GM19025 (cell line): ENCODE data around the gene TRA2B.
"Not testable (repeated sequence)": the region's sequence is repeated elsewhere in the genome, so short reads cannot be mapped to it uniquely, and the experiment has no call there.

Source experiments
- ATAC-seq: cut with Tn5 transposase; IDR thresholded peaks from one replicate; pipeline ENCODE4 v1.9.1; 2021; ENCODE audit warnings: mild to moderate bottlenecking, low read depth, moderate library complexity; ENCODE audit not compliant: unreplicated experiment

The TRA2B gene

GRCh38 chr3:185929192-185930151 is 8.3 kb downstream of the TRA2B start:
- no peak for ATAC-seq

DNA sequence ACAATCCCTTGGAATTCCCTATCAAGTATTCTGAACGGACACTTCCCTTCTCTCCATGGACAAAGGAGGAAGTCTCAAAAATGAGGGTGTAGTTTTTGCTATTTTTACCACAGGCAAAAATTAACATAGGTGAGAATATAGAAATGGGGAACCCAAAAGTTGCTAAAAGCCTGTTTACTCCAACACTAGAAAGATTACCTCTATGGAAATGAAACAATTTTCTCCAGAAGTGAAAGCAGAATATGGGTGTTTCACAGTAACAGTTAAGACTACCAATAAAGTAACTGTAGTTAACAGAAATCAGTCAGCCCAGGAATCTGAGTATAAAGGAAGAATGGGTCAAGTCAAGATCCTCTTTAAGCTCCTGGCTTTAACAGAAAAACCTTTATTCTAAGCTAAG is 9.3 kb downstream of the TRA2B start:
- ATAC-seq: no peak

GRCh38 chr3:185927501-185928200 is 10.2 kb downstream of the TRA2B start:
- no peak for ATAC-seq

DNA sequence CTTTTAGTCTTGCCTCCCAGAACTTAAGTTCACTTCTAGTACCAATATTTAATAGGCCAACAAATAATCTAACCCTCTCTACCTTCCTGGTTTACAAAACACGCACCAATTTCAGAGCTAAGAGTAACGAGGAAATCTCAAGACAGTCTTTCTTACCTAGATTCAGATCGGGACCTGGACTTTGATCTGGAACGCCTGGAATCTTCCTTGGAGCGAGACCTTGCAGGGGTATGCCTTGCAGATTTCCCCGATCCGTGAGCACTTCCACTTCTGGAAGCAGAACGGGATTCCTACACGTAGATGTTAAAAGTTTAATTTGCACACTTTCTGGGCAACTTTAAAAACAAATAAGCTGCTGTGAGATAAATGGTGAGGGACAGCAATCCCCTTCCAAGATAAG is 11.4 kb downstream of the TRA2B start:
- no peak for ATAC-seq

- no peak for ATAC-seq
These were observed 12.5 kb downstream of the TRA2B start for GRCh38 chr3:185925353-185925752.

- no peak for ATAC-seq
These were observed 13.4 kb downstream of the TRA2B start for GRCh38 chr3:185924375-185924774.

DNA sequence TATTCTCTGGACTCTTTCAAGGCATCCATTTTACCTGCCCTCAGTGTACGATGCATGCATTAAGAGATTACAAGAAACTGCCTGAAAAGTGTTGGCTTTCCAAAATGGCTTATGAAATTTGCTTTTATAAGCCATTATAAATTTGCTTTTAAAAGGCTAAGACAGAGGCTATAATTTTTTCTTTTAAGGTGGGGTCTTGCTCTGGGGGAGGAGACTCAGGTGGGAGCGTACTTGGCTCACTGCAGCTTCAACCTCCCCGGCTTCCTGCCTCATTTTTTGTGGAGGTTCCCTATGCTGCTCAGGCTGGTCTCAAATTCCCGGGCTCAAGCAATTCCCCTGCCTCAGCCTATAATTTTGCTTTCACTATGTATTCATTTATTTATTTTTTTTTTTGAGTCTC is 17.6 kb downstream of the TRA2B start:
- no peak for ATAC-seq

GRCh38 chr3:185916042-185916833 is 21.6 kb downstream of the TRA2B start:
- ATAC-seq: no peak

DNA sequence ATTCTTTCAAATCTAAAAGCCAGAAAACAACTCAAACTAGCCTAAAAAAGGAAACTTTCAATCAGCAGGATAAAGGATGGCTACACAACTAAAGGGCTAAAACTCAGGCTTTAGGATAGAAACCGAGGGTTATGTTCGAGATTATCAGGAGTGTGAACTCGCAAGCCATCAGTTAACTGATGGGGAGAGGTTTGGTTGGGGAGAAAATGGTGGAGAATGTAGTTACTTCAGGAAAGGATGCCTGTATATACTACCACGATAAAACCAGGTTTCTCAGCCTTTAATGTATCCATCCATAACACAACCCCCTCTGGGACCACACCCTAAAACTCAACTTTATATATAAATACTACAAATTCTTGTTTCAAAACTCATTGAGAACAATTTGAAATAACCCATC is 22.2 kb downstream of the TRA2B start:
- ATAC-seq: no peak

- no peak for ATAC-seq
These were observed 22.7 kb downstream of the TRA2B start for GRCh38 chr3:185914911-185915629.

DNA sequence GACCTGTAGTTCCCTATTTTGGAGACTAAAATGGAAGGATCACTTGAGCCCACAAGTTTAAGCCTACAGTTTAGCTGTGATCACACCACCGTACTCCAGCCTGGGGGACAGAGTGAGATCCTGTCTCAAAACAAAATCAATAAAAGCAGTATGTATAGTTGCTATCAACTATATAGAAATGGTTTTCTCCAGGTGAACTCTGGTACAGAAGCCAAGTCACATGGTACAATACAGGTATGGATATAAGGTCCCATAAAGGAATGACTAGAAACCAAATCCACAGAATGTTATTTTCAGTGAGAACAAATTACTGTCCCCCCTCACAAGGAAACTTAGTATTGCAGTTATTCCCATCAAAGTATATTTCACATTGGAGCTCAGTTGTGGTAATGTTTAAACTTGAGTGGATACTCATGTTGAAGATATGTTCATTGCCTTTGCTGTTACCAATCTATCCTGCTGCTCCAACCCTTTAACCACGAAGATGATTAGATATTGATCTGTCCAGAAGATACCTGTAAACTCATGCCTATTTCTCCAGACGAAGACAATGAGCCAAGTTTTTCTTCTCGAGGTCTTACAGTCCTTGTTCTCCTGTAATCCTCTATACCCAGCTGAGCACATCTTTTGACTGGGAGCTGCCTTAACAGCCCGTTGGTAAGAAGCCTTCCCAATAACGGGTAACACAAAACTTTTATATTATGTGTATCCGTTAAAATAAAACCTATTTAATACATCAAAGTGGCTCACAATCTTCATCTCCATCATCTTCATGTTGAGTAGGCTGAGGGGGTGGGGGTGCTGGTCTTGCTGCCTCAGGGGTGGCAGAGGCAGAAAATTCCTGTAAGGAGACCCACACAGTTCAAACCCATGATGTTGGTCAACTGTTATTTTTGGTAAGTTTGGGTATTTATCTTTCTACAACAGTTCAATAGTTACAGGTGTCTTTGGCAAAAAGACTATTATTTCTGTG is 24.6 kb downstream of the TRA2B start:
- ATAC-seq: no peak

GRCh38 chr3:185912512-185912911 is 25.3 kb downstream of the TRA2B start:
- ATAC-seq: no peak

- not testable (repeated sequence) for ATAC-seq
These were observed 26.8 kb downstream of the TRA2B start for GRCh38 chr3:185911076-185911448.

DNA sequence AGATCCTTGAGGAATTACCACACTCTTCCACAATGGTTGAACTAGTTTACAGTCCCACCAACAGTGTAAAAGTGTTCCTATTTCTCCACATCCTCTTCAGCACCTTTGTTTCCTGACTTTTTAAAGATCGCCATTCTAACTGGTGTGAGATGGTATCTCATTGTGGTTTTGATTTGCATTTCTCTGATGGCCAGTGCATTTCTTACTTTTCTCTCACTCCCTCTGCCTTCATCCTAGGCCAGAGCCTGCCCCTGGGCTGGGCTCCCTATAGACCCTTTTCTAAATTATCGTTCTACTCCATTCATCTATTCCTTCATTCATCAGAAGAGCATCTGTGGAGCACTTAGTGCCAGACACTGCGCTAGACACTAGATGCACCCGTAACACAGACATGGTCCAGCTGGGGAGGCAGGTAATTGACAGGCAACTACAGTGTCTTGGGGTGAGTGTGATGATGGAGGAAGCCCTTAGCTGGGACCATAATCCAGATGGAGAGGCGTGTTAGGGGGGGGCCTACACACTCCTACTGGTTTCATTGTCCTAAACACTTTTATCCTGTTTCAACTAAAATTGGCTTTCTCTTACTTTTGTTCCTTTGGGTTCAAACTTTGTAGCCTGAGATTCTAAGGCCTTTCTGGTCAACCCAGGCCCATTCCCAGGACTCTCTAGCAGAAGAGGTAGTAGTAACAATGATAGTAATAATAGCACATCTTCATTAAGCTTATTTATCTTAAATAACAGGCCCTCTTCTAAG is 27.3 kb downstream of the TRA2B start:
- not testable (repeated sequence) for ATAC-seq

DNA sequence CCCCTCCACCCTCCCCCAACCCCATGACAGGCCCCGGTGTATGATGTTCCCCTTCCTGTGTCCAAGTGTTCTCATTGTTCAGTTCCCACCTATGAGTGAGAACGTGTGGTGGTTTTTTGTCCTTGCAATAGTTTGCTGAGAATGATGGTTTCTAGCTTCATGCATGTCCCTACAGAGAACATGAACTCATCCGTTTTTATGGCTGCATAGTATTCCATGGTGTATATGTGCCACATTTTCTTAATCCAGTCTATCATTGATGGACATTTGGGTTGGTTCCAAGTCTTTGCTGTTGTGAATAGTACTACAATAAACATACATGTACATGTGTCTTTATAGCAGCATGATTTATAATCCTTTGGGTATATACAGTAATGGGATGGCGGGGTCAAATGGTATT is 27.9 kb downstream of the TRA2B start:
- not testable (repeated sequence) for ATAC-seq

DNA sequence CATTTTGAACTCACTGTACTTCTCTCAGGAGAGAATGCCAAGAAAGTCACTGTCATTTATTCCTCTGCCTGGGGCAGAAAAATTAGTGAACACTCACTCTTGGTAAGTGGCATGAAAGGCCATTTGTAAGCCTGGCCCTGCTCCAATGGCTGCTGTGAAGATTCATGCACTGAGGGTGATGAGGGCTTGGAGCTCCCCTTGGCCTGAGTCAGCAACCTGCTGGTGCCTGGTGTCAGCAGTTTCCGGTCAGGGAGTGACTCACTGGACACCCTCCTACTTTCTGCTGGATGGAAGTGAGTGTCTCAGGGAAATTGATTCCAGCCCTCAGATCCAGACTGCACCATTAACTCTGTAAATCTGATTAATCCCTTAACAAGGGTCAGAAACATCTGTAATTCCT is 37.6 kb downstream of the TRA2B start:
- ATAC-seq: no peak

DNA sequence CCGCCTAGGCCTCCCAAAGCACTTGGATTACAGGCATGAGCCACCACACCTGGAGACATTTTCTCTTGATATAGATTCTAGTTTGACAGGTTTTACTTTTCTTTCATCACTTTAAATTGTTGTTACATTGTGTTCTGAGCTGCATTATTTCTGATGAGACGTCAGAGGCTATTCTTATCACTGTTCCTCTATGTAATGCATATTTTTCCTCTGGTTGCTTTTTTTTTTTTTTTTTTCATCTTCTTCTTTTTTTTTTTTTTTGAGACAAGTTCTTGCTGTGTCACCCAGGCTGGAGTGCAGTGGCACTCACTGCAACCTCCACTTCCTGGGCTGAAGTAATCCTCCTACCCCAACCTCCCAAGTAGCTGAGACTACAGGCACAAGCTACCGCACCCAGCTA is 41.2 kb downstream of the TRA2B start:
- ATAC-seq: no peak

DNA sequence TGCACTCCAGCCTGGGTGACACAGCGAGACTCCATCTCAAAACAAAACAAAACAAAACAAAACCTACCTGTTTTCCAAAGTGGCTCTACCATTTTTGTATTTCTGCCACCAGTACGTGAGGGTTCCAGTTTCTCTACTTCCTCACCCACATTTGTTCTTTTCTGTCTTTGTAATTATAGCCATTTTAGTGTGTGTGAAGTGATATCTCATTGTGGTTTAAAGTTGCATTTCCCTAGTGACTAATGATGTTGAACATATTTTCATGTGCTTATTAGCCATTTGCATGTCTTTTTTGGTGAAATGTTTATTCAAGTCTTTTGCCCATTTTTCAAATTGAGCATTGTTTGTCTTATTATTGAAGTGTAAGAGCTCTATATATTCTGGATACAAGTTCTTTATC is 50.7 kb downstream of the TRA2B start:
- no peak for ATAC-seq

- ATAC-seq: no peak
These were observed 53.2 kb downstream of the TRA2B start for GRCh38 chr3:185884641-185885040.
